ENCODE data around the gene STAC2.

GRCh38 chr17:39177256-39177655 lies 48.5 kb downstream of the STAC2 start:
- TF ChIP-seq, protein P1, sequence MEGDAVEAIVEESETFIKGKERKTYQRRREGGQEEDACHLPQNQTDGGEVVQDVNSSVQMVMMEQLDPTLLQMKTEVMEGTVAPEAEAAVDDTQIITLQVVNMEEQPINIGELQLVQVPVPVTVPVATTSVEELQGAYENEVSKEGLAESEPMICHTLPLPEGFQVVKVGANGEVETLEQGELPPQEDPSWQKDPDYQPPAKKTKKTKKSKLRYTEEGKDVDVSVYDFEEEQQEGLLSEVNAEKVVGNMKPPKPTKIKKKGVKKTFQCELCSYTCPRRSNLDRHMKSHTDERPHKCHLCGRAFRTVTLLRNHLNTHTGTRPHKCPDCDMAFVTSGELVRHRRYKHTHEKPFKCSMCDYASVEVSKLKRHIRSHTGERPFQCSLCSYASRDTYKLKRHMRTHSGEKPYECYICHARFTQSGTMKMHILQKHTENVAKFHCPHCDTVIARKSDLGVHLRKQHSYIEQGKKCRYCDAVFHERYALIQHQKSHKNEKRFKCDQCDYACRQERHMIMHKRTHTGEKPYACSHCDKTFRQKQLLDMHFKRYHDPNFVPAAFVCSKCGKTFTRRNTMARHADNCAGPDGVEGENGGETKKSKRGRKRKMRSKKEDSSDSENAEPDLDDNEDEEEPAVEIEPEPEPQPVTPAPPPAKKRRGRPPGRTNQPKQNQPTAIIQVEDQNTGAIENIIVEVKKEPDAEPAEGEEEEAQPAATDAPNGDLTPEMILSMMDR (IDR thresholded peaks at IDR 0.05; ENCODE audit: insufficient read depth, low read length, poor library complexity, severe bottlenecking) = no peak
- no peak for TF ChIP-seq EZH2phosphoT487 (conservative IDR thresholded peaks at IDR 0.05; ENCODE audit: low read length)
